Bone marrow (tissue), 2 donors: ENCODE measurements around the gene HSF2BP.
"Not testable (repeated sequence)": the region's sequence is repeated elsewhere in the genome, so short reads cannot be mapped to it uniquely, and the experiment has no call there.

ENCODE experiments used
- DNase-seq, 2 donors: peaks; one replicate each; lab custom pipeline; 2025; lab: John Stamatoyannopoulos, UW

Gene HSF2BP

DNA sequence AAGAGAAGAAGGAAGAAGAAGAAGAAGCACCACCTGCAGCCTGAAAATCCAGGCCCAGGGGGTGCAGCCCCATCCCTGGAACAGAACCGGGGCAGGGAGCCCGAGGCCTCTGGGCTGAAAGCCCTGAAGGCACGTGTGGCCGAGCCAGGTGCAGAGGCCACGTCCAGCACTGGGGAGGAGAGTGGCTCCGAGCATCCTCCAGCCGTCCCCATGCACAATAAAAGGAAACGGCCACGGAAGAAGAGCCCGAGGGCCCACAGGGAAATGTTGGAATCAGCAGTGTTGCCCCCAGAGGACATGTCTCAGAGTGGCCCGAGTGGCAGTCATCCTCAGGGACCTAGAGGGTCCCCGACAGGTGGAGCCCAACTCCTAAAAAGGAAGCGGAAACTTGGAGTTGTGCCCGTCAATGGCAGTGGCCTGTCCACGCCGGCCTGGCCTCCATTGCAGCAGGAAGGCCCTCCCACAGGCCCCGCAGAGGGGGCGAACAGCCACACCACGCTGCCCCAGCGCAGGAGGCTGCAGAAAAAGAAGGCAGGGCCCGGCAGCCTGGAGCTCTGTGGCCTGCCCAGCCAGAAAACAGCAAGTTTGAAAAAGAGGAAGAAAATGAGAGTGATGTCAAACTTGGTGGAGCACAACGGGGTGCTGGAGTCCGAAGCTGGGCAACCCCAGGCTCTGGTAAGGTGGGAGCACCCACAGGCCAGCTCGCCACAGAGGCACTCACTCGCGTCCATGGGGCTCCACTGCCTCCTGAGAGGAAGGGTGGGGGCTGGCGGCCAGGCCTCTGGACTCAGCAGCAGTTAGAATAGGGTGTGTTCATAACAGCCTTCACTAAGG lies 28.5 kb upstream of the HSF2BP start:
- no peak for DNase-seq

DNA sequence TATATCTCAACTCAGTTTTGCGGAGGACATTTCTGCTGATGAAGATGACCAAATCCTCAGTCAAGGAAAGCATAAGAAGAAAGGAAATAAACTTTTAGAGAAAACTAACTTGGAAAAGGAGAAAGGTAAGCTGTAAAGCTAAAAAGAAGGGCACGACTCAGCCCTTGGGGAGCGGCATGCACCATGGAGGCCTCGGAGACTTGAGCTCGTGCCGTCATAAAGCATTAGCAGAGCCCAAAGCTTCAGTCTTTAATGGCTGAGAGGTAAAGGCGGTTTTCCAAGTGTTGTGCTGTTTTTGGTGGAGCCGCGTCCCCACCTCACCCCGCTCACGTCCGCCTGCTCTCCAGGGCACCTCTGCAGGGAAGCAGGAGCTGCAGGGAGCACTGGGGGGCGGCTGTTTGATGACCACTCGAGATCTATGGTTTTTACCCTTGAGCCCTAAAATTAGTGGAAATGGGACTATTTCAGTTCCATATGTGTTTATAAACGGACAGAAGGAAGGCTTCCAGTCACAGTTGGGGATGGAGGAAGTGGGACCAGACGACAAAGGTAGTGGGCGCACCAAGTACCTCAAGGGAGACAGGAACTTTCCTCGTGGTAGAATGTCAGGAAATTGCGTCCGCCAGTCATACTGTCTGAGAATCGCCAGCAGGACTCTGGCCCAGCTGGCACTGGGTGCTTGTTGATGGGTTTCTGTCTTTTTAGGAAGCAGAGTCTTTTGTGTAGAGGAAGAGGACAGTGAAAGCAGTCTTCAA lies 27.7 kb upstream of the HSF2BP start:
- DNase-seq: no peak

GRCh38 chr21:43684424-43684823 lies 25.1 kb upstream of the HSF2BP start:
- no peak for DNase-seq

DNA sequence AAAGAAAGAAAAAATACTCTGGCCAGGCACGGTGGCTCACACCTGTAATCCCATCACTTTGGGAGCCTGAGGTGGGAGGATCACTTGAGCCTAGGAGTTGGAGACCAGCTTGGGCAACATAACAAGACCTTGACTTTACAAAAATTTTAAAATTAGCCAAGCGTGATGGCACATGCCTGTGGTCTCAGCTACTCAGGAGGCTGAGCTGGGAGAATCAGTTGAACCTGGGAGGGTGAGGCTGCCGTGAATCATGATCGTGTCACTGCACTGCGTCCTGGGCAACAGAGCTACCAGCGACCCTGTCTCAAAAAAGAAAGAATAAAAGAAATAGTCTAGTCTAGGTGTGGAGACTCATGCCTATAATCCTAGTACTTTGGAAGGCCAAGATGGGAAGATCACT lies 22.4 kb upstream of the HSF2BP start:
- DNase-seq: no peak

- not testable (repeated sequence) for DNase-seq
These were observed 21.1 kb upstream of the HSF2BP start for GRCh38 chr21:43680421-43680820.

GRCh38 chr21:43679951-43680350 lies 20.7 kb upstream of the HSF2BP start:
- no peak for DNase-seq

- no peak for DNase-seq
These were observed 17.1 kb upstream of the HSF2BP start for GRCh38 chr21:43676391-43676790.

- no peak for DNase-seq
These were observed 16.6 kb upstream of the HSF2BP start for GRCh38 chr21:43675871-43676270.

- DNase-seq: no peak
These were observed 10.7 kb upstream of the HSF2BP start for GRCh38 chr21:43669828-43670605.

GRCh38 chr21:43667191-43667904 lies 8.1 kb upstream of the HSF2BP start:
- DNase-seq: no peak

DNA sequence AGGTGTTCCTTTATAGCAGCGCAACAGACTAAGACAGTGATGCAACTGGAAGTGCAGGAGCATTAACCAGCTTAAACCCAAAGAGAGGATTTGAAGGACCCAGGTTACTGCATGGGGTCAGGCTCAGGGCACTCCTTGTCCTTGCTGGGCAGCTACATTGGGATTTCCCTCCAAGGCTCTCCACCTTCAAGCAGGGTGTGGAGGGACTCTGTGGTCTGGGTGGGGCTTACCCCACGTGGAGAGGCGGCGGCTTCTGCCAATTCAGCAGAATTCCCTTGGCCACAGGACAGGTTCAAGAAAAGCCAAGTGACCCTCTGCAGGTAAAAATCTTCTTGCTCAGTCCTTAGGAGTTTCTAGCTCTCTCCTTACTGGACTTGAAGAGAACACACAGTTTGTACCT lies 6.6 kb upstream of the HSF2BP start:
- no peak for DNase-seq

DNA sequence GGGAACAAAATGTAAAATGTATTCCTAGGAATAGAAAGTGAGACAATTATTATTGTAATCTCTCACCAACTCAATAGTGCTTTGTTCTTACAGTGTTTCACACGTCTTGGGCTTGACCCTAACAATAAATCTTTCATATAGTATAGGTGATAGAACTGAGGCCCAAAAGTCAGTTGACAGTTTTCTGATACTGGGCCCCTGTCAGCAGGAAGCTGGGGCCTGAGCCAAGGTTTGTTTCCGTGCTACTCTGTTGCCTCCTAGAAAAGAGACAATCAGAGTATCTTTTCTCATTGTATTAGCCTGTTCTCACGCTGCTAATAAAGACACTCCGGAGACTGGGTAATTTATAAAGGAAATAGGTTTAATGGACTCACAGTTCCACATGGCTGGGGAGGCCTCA lies 5.1 kb upstream of the HSF2BP start:
- no peak for DNase-seq

GRCh38 chr21:43663033-43663432 lies 3.7 kb upstream of the HSF2BP start:
- no peak for DNase-seq

- no peak for DNase-seq
These were observed 3.0 kb upstream of the HSF2BP start for GRCh38 chr21:43662286-43662685.

- no peak for DNase-seq
These were observed 536 bp downstream of the HSF2BP start for GRCh38 chr21:43658769-43659135.

DNA sequence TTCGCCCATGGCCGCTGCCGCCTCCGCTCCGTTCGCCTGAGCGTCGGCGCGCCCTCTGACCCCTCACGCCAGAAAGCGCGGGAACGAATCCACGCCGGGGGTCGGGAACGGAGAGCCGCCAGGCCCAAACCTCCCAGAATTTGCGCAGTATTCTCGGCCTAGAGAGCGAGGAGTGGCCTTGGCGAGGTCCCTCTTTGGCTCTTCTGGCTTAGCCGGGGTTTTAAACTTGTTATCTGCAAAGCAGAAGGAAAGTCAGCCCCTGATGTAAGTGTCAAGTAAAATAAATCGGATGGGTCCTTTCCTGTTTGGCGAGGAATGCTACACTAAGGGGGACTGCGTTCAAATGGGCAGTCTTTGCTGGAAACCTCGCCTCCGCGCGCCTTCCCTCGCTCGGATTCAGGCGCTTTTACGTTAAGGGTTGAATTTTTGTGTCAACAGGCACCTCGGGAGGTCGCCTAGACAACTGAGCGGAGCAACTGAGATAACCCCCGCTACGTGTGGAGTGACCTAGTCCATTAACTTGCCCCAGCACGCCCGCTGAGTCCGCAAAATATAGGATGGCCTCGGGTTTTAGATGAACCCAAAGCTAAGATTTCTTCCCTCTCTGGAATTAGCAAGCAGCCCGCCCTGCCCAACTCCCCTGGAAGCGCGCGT lies 1.1 kb downstream of the HSF2BP start:
- DNase-seq: no peak

DNA sequence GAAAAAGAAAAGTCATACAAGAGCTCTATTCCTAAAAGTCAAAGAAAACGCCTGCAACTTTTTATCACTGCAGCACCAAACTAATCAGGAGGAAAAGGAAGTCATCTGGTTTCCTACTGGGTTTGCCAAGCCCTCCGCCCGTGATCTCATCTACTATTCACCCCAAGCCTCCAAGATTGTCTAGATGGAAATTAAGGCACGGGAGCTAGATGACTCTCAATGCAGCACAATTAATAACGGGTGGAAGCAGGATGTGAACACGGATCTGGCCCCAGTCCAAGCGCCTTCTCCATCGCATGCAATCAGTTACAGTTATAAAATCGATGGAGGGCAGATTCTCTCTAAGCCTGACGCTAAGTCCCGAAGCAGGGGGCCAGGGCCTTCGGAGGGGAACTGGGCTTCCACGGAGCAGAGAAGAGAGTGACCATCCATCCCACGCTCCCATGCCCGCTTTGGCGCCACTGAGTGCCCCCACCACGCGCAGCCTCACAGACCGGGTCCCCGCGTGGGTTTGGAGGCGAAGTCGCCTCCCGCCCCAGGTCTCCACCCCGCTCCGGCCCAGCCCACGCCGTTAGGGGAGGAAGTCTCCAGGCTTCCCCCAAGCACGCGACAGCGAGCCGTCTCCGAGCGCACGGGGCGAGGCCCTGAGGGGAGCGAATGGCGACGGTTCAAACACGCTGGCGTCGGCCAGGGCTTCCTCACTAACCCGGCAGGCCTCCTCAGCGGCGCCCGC lies 1.8 kb downstream of the HSF2BP start:
- DNase-seq: peak in 1 of 2 donors; percentile 71

DNA sequence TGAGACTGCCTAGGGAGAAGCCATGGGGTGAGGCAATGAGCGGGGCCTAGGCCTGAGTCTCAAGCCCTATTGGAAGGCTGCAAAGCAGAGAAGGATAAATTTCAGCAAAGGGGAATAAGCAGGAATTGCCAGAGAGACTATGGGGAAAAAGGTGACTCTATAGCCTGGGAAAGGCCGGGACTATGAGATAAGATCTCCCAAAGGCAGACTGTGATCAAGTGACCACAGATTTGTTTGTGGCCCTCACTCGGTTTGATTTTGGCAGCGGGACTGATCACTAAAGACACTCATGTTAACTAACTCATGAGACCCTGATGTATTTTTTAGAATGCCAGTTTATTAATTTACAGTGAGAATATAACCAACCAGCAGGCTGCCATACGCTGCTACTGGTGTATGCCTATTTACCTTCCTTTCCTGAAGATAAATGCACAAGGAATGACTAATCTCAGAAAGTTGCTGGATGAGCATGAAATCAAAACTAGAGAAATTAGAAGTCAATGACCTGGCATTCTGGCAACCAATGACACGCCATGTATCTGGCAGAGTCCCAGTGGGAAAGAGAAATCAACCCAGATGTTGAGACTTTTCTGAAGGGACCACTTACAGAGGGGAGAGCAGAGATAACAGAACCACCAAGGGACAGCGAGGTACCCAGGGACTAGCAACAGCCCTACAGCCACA lies 4.3 kb downstream of the HSF2BP start:
- no peak for DNase-seq

DNA sequence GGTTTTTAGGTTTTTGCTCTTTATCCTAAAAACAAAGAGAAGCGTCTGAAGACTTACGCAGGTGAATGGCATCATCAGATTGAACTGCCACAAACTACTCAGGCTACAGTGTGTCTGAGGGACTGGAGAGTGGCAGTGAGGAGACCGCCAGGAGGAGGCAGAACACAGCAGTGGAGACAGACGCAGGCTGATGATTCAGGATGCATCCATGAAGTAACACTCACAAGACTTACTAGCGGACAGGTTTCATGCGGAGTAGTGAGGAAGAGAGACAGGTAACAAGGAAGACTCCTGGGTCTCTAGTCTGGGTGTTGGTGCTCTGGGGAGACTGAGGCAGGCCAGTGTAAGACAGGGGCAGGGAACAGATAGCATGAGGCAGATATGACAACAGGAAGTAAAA lies 5.7 kb downstream of the HSF2BP start:
- no peak for DNase-seq

- DNase-seq: no peak
These were observed 6.7 kb downstream of the HSF2BP start for GRCh38 chr21:43652616-43653015.
